Panc1 (cell line): ENCODE measurements around the gene WDR27. TPM values are rescaled to one million over a fixed set of nuclear protein-coding genes. Genes with fewer than 3 reads are reported as not detected.

Experiments used
- ATAC-seq: fragments of 200-7000 bp; cut with Tn5 transposase; 2 replicates; pipeline ENCODE4 v1.9.1; 2020; ENCODE audit warnings: mild to moderate bottlenecking, moderate library complexity
- BruUV-seq: library from RNA; stranded (reverse); fragments of 400-500 nt; replicated peaks from 2 replicates; lab custom pipeline; 2021; lab: Mats Ljungman, UMichigan
- CTCF ChIA-PET: fragments of 300-600 bp; sonication (Branson Sonifier 250); formaldehyde crosslinking; loops from one replicate; lab custom pipeline; 2022; ENCODE audit warnings: antibody characterized with exemption; lab: Charles Lee
- POLR2A ChIA-PET: fragments of 300-600 bp; sonication (Branson Sonifier 250); formaldehyde crosslinking; loops from one replicate; lab custom pipeline; 2022; ENCODE audit warnings: antibody characterized with exemption; lab: Charles Lee
- DNase-seq: peaks from one replicate; pipeline ENCODE4 v3.0.0-alpha.2; 2010; ENCODE audit warnings: low read depth, low spot score
- H3K27ac ChIP-seq: 2 replicates; pipeline ENCODE4 v1.5.1; 2011; ENCODE audit warnings: mild to moderate bottlenecking, low read length, inconsistent platforms
- H3K27me3 ChIP-seq: fragments of 200-500 bp; sonication (Bioruptor generic); 2 replicates; pipeline ENCODE4 v1.6.0; 2014; ENCODE audit warnings: low read length, inconsistent platforms; ENCODE audit not compliant: control insufficient read depth, insufficient read depth
- H3K36me3 ChIP-seq: fragments of 200-500 bp; sonication (Bioruptor generic); 2 replicates; pipeline ENCODE4 v1.5.1; 2014; ENCODE audit warnings: inconsistent platforms, mild to moderate bottlenecking, low read length, moderate library complexity; ENCODE audit not compliant: control insufficient read depth, insufficient read depth
- H3K4me1 ChIP-seq: 2 replicates; pipeline ENCODE4 v1.5.1; 2011; ENCODE audit warnings: inconsistent platforms, mild to moderate bottlenecking, low read length, moderate library complexity; ENCODE audit not compliant: control insufficient read depth, insufficient read depth
- H3K4me3 ChIP-seq, 2 experiments: 2 replicates each; pipeline ENCODE4 v1.5.1; 2011 to 2012; ENCODE audit warnings: low read depth in 2 of 2, low read length in 2 of 2, mild to moderate bottlenecking in 2 of 2, inconsistent platforms in 1 of 2, moderate library complexity in 1 of 2
- H3K9me3 ChIP-seq: fragments of 200-500 bp; sonication (Bioruptor generic); 2 replicates; pipeline ENCODE4 v1.5.1; 2014; ENCODE audit warnings: low read depth, mild to moderate bottlenecking, inconsistent platforms, low read length, moderate library complexity; ENCODE audit not compliant: control insufficient read depth, insufficient read depth
- CTCF ChIP-seq: fragments of 450-650 bp; IDR thresholded peaks from 2 replicates; pipeline ENCODE4 v1.5.1; 2017; ENCODE audit warnings: mild to moderate bottlenecking
- POLR2AphosphoS5 ChIP-seq: IDR thresholded peaks from 2 replicates; pipeline ENCODE4 v1.6.1; 2012; ENCODE audit warnings: mild to moderate bottlenecking, low read depth, low read length, moderate library complexity
- REST ChIP-seq, 2 experiments: IDR thresholded peaks; 2 replicates each; pipeline ENCODE4 v1.6.1; 2011 to 2012; ENCODE audit warnings: low read depth in 2 of 2, control low read depth in 1 of 2, low read length in 1 of 2, mild to moderate bottlenecking in 1 of 2, moderate library complexity in 1 of 2; ENCODE audit not compliant: insufficient read depth in 1 of 2
- SIN3A ChIP-seq: IDR thresholded peaks from 2 replicates; pipeline ENCODE4 v1.6.1; 2012; ENCODE audit warnings: low read depth, mild to moderate bottlenecking, low read length, moderate library complexity, borderline replicate concordance; ENCODE audit not compliant: insufficient read depth
- TCF7L2 ChIP-seq: IDR thresholded peaks from 2 replicates; pipeline ENCODE4 v1.6.1; 2011; ENCODE audit warnings: mild to moderate bottlenecking, low read depth, low read length, inconsistent platforms
- in situ Hi-C: cut with HindIII; loops from 2 replicates; pipeline ENCODE4 v1.10.0; 2016; ENCODE audit warnings: low sequenced_read_pairs, low pct_unique_long_range_greater_than_20kb
- intact Hi-C: fragments of 100-400 bp; cut with micrococcal nuclease; formaldehyde crosslinking; loops from one replicate; pipeline ENCODE4 v1.10.0; 2022; ENCODE audit not compliant: unreplicated experiment
- total RNA-seq: library from RNA; stranded (reverse); gene quantifications from one replicate; pipeline ENCODE4 v1.2.1, GENCODE V29; 2021; ENCODE audit not compliant: unreplicated experiment

WDR27 gene
- total RNA-seq, 1 experiment from 2014 or later, result 56.3 TPM

- in situ Hi-C loops, result no loop called here
- no peak for TF ChIP-seq POLR2AphosphoS5
- no peak for TF ChIP-seq CTCF
- TF ChIP-seq SIN3A, result no peak
- no peak for TF ChIP-seq REST (IDR thresholded peaks at IDR 0.05; ENCODE audit: insufficient read depth in 1 of 2, low read depth in 2 of 2, low read length in 1 of 2)
- TF ChIP-seq TCF7L2, result no peak
- CTCF ChIA-PET, result no interaction called here
- Histone ChIP-seq H3K4me1 (no peaks in the 10 kb centered on the region), H3K9me3 (no peaks in the 10 kb centered on the region), H3K4me3 (no peak overlapping the region), H3K27ac (no peak overlapping the region), H3K36me3 (no peaks in the 10 kb centered on the region), H3K27me3 (no peaks in the 10 kb centered on the region)
- BruUV-seq, result no TSS peak
- intact Hi-C loops, result no loop called here
- no peak for DNase-seq
- POLR2A ChIA-PET, result no interaction called here
- ATAC-seq, result no peak
Measured at GRCh38 chr6:169487579-169488436, 214.0 kb downstream of the WDR27 start.

- no TSS peak for BruUV-seq
- intact Hi-C loops, result no loop called here
- H3K27me3 ChIP-seq, result no peaks in the 10 kb centered on the region
- ATAC-seq (no peak), DNase-seq (no peak)
- H3K27ac ChIP-seq, result no peak overlapping the region
- TF ChIP-seq TCF7L2, result no peak
- TF ChIP-seq REST (IDR thresholded peaks at IDR 0.05; ENCODE audit: insufficient read depth in 1 of 2, low read depth in 2 of 2, low read length in 1 of 2), result no peak
- no peaks in the 10 kb centered on the region for H3K4me1 ChIP-seq
- ChIA-PET POLR2A (no interaction called here), CTCF (no interaction called here)
- H3K36me3 ChIP-seq, result no peaks in the 10 kb centered on the region
- no peak overlapping the region for H3K4me3 ChIP-seq
- peaks cover 18% of the 10 kb centered on the region for H3K9me3 ChIP-seq
- in situ Hi-C loops, result no loop called here
Measured at GRCh38 chr6:169479783-169480495, 221.9 kb downstream of the WDR27 start.
